Ovary (tissue), 3 donors: ENCODE measurements around the gene TBC1D9B.

Experiments used
- EP300 ChIP-seq: sonication (generic); formaldehyde crosslinking; IDR thresholded peaks from one replicate; pipeline ENCODE4 v1.6.1; 2017; ENCODE audit warnings: antibody characterized with exemption
- POLR2A ChIP-seq: fragments of 450-650 bp; IDR thresholded peaks from one replicate; pipeline ENCODE4 v1.6.1; 2017; ENCODE audit warnings: antibody characterized with exemption, mild to moderate bottlenecking, moderate library complexity
- TF ChIP-seq, protein P1 (sequence below), 3 donors: fragments of 450-650 bp in 2 of 3; fragments of 200-600 bp in 1 of 3; IDR thresholded peaks; one replicate each; pipeline versions ENCODE4 v1.5.1 to v1.8.0; 2016 to 2022; ENCODE audit warnings: antibody characterized with exemption in 3 of 3, mild to moderate bottlenecking in 1 of 3
- donor health status: DM: no; HTN: no; CAD: no.

DNA sequence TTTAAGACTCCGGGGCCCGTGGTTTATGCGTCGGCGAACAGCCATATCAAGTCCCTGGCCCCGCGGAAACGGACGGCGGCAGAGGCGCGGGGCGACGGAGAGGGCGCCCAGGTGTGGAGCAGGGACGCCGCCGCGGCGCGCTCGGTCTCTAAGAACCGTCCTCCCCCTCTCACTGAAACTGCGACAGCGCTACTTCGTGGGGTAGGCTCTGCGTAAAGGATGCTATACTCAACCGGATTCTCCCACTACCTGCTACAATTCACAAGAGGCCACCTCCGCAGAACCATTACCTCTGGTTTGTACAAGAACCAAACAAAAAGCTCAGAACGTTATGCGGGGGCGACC lies 49.5 kb downstream of the TBC1D9B start:
- TF ChIP-seq, protein P1, sequence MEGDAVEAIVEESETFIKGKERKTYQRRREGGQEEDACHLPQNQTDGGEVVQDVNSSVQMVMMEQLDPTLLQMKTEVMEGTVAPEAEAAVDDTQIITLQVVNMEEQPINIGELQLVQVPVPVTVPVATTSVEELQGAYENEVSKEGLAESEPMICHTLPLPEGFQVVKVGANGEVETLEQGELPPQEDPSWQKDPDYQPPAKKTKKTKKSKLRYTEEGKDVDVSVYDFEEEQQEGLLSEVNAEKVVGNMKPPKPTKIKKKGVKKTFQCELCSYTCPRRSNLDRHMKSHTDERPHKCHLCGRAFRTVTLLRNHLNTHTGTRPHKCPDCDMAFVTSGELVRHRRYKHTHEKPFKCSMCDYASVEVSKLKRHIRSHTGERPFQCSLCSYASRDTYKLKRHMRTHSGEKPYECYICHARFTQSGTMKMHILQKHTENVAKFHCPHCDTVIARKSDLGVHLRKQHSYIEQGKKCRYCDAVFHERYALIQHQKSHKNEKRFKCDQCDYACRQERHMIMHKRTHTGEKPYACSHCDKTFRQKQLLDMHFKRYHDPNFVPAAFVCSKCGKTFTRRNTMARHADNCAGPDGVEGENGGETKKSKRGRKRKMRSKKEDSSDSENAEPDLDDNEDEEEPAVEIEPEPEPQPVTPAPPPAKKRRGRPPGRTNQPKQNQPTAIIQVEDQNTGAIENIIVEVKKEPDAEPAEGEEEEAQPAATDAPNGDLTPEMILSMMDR (IDR thresholded peaks at IDR 0.05): no peak
- no peak for TF ChIP-seq POLR2A
- TF ChIP-seq EP300: no peak
